Activated CD8-positive, alpha-beta memory T cell treated with anti-CD3 and anti-CD28 coated beads, Interleukin-2, amount 50 U/mL, for 24 hours (primary cell): Measurements from ENCODE around the gene CDH10.

Experiments
- DNase-seq: peaks from one replicate; pipeline ENCODE4 v3.0.0-alpha.2; 2020; ENCODE audit errors: extremely low read depth

CDH10 gene

GRCh38 chr5:24598956-24599355, 45.8 kb downstream of the CDH10 start:
- DNase-seq = no peak

- DNase-seq = no peak
Measured at GRCh38 chr5:24595329-24595728, 49.4 kb downstream of the CDH10 start.

- DNase-seq = no peak
Measured at GRCh38 chr5:24591426-24591825, 53.4 kb downstream of the CDH10 start.

GRCh38 chr5:24589566-24589965, 55.2 kb downstream of the CDH10 start:
- DNase-seq = no peak

- DNase-seq = no peak
Measured at GRCh38 chr5:24585751-24586150, 59.0 kb downstream of the CDH10 start.

- no peak for DNase-seq
Measured at GRCh38 chr5:24571302-24571701, 73.5 kb downstream of the CDH10 start.

GRCh38 chr5:24566933-24567332, 77.8 kb downstream of the CDH10 start:
- DNase-seq = no peak

GRCh38 chr5:24555229-24555628, 89.5 kb downstream of the CDH10 start:
- no peak for DNase-seq

- no peak for DNase-seq
Measured at GRCh38 chr5:24547132-24547531, 97.6 kb downstream of the CDH10 start.

- no peak for DNase-seq
Measured at GRCh38 chr5:24539613-24540012, 105.2 kb downstream of the CDH10 start.

GRCh38 chr5:24538346-24538745, 106.4 kb downstream of the CDH10 start:
- no peak for DNase-seq

- DNase-seq = no peak
Measured at GRCh38 chr5:24535646-24536045, 109.1 kb downstream of the CDH10 start.

- DNase-seq = no peak
Measured at GRCh38 chr5:24530906-24531305, 113.9 kb downstream of the CDH10 start.

- DNase-seq = no peak
Measured at GRCh38 chr5:24525414-24525813, 119.4 kb downstream of the CDH10 start.

- no peak for DNase-seq
Measured at GRCh38 chr5:24512423-24512822, 132.4 kb downstream of the CDH10 start.

GRCh38 chr5:24510523-24510988, 134.2 kb downstream of the CDH10 start:
- no peak for DNase-seq

GRCh38 chr5:24509943-24510342, 134.8 kb downstream of the CDH10 start:
- no peak for DNase-seq

- DNase-seq = no peak
Measured at GRCh38 chr5:24505258-24505657, 139.5 kb downstream of the CDH10 start.

GRCh38 chr5:24497591-24498157, 147.1 kb downstream of the CDH10 start:
- DNase-seq = no peak

- no peak for DNase-seq
Measured at GRCh38 chr5:24497145-24497544, 147.6 kb downstream of the CDH10 start.

GRCh38 chr5:24496268-24496667, 148.5 kb downstream of the CDH10 start:
- DNase-seq = no peak

- no peak for DNase-seq
Measured at GRCh38 chr5:24492229-24492628, 152.5 kb downstream of the CDH10 start.

GRCh38 chr5:24491490-24491889, 153.3 kb downstream of the CDH10 start:
- DNase-seq = no peak
